GM10248 (cell line): ENCODE measurements around the gene STK25.
"Not testable (repeated sequence)": the region's sequence is repeated elsewhere in the genome, so short reads cannot be mapped to it uniquely, and the experiment has no call there.

Source experiments
- CTCF ChIA-PET: fragments of 300-600 bp; sonication (Branson Sonifier 250); formaldehyde crosslinking; extraction: SDS; loops from one replicate; lab custom pipeline; 2021; ENCODE audit warnings: antibody characterized with exemption; lab: Yijun Ruan, JAX
- POLR2A ChIA-PET: fragments of 350-650 bp; sonication (Branson Sonifier 250); formaldehyde crosslinking; extraction: SDS; loops from one replicate; lab custom pipeline; 2020; ENCODE audit warnings: antibody characterized with exemption; lab: Yijun Ruan, JAX
- DNase-seq: peaks from one replicate; pipeline ENCODE4 v3.0.0; 2012; ENCODE audit errors: extremely low spot score
- TF ChIP-seq, protein P1 (sequence below): IDR thresholded peaks from 2 replicates; pipeline ENCODE4 v1.5.1; 2012; ENCODE audit warnings: mild to moderate bottlenecking, low read depth; ENCODE audit errors: extremely low read depth, missing control alignments, control extremely low read depth

STK25 gene

GRCh38 chr2:241459520-241459919 is 48.9 kb downstream of the STK25 start:
- ChIA-PET POLR2A (no interaction called here), CTCF (no interaction called here)
- no peak for DNase-seq
- TF ChIP-seq, protein P1, sequence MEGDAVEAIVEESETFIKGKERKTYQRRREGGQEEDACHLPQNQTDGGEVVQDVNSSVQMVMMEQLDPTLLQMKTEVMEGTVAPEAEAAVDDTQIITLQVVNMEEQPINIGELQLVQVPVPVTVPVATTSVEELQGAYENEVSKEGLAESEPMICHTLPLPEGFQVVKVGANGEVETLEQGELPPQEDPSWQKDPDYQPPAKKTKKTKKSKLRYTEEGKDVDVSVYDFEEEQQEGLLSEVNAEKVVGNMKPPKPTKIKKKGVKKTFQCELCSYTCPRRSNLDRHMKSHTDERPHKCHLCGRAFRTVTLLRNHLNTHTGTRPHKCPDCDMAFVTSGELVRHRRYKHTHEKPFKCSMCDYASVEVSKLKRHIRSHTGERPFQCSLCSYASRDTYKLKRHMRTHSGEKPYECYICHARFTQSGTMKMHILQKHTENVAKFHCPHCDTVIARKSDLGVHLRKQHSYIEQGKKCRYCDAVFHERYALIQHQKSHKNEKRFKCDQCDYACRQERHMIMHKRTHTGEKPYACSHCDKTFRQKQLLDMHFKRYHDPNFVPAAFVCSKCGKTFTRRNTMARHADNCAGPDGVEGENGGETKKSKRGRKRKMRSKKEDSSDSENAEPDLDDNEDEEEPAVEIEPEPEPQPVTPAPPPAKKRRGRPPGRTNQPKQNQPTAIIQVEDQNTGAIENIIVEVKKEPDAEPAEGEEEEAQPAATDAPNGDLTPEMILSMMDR = no peak

DNA sequence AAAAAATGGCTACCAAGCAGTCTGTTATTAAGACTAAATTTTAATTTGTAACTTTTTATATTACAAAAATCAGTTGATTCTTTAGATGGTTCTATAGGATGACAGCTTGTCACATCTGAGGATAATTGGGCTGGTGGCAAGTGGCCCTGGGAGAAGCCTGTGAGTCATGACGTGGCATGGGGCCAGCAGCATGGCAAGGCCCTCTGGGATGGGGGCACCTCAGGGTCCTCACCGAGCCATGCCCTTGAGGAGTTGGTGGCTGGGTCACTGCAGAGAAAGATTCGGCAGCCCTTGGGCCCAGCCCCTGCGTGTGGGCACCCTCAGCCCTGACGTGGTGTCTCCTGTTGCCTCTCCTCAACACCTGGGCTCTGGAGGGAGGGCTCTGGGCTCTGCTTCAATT is 49.7 kb downstream of the STK25 start:
- CTCF ChIA-PET = no interaction called here
- TF ChIP-seq, protein P1 = no peak
- POLR2A ChIA-PET = no interaction called here
- no peak for DNase-seq

GRCh38 chr2:241456546-241456945 is 51.8 kb downstream of the STK25 start:
- ChIA-PET CTCF (no interaction called here), POLR2A (no interaction called here)
- TF ChIP-seq, protein P1 = no peak
- no peak for DNase-seq

GRCh38 chr2:241454837-241455485 is 53.4 kb downstream of the STK25 start:
- DNase-seq = no peak
- POLR2A ChIA-PET = no interaction called here
- CTCF ChIA-PET = interaction anchor here (1.9 kb wide), 1 partner anchor 12 kb away, joined by 4 read pairs; no protein-coding TSS in a partner anchor
- TF ChIP-seq, protein P1 = no peak

GRCh38 chr2:241453919-241454318 is 54.5 kb downstream of the STK25 start:
- POLR2A ChIA-PET, DNase-seq, CTCF ChIA-PET: not testable (repeated sequence)

- DNase-seq = no peak
- TF ChIP-seq, protein P1 = no peak
- ChIA-PET CTCF (interaction anchor here (1.3 to 1.5 kb wide), 2 partner anchors 12 to 52 kb away, joined by 3 read pairs; no protein-coding TSS in a partner anchor), POLR2A (no interaction called here)
Measured at GRCh38 chr2:241451840-241452506, 56.4 kb downstream of the STK25 start.

DNA sequence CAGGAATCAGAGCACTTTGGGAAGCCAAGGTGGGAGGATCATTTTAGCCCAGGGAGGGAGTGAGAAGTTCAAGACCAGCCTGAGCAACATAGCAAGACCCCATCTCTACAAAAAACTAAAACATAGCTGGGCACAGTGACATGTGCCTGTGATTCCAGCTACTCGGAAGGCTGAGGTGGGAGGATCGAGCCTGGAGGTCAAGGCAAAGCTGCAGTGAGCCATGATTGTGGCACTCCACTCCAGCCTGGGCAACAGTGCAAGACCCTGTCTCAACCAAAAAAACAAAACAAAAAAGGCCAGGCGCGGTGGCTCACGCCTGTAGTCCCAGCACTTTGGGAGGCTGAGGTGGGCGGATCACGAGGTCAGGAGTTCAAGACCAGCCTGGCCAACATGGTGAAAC is 58.3 kb downstream of the STK25 start:
- POLR2A ChIA-PET, DNase-seq: not testable (repeated sequence)
- CTCF ChIA-PET = interaction anchor here (1.9 kb wide), 1 partner anchor 18 kb away, joined by 4 read pairs; no protein-coding TSS in a partner anchor
